ENCODE data around the gene B4GALNT4.
"Not testable (repeated sequence)": the region's sequence is repeated elsewhere in the genome, so short reads cannot be mapped to it uniquely, and the experiment has no call there.

Gene B4GALNT4

GRCh38 chr11:394034-394857, 24.9 kb downstream of the B4GALNT4 start, which contains the start of gene PKP3:
TSS of gene PKP3 (plus strand) at chr11:394209. CDS start at chr11:394293, 84 bp downstream.
- DNase-seq: peak; percentile 97

GRCh38 chr11:394858-395655, 25.8 kb downstream of the B4GALNT4 start:
- DNase-seq: no peak

GRCh38 chr11:395866-396265, 26.6 kb downstream of the B4GALNT4 start:
- DNase-seq: no peak

DNA sequence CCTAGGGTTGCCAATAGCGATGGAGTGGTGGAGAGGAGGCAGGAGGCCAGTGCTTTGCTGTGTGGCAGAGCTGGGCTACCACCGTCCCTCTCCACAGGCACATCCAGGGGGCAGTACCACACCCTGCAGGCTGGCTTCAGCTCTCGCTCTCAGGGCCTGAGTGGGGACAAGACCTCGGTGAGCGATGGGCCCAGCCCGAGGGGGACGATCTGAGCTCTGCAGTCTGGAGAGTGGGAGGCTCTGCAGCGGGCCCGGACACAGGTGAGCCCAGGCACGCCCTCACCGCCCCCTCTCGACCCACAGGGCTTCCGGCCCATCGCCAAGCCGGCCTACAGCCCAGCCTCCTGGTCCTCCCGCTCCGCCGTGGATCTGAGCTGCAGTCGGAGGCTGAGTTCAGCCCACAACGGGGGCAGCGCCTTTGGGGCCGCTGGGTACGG, 27.2 kb downstream of the B4GALNT4 start:
- DNase-seq: no peak

- DNase-seq: no peak
Observed at GRCh38 chr11:396948-397548, 27.7 kb downstream of the B4GALNT4 start.

DNA sequence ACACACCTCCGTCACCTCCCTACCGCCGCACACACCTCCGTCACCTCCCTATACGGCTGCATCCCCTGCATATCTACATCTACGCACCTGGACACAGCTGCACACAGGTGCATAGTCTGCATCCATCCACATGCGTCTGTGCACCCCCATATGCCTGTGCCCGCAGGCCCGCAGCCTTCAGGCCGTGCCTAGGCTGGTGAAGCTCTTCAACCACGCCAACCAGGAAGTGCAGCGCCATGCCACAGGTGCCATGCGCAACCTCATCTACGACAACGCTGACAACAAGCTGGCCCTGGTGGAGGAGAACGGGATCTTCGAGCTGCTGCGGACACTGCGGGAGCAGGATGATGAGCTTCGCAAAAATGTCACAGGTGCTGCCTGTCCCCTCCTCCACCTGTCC, 29.5 kb downstream of the B4GALNT4 start:
- DNase-seq: no peak

- DNase-seq: no peak
Observed at GRCh38 chr11:399731-400211, 30.5 kb downstream of the B4GALNT4 start.

DNA sequence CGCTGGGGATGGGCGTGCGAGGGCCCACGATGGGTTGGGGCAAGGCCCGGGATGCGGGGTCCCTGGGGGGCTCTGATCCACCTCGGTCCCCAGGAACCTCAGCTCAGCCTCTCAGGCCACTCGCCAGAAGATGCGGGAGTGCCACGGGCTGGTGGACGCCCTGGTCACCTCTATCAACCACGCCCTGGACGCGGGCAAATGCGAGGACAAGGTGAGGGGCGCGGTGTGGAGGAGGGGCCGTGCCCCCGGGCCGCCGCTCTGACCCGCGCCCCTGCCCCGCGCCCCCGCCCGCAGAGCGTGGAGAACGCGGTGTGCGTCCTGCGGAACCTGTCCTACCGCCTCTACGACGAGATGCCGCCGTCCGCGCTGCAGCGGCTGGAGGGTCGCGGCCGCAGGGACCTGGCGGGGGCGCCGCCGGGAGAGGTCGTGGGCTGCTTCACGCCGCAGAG, 31.0 kb downstream of the B4GALNT4 start:
- DNase-seq: no peak

- not testable (repeated sequence) for DNase-seq
Observed at GRCh38 chr11:401196-401595, 31.9 kb downstream of the B4GALNT4 start.

- DNase-seq: no peak
Observed at GRCh38 chr11:403021-403760, 33.9 kb downstream of the B4GALNT4 start.

DNA sequence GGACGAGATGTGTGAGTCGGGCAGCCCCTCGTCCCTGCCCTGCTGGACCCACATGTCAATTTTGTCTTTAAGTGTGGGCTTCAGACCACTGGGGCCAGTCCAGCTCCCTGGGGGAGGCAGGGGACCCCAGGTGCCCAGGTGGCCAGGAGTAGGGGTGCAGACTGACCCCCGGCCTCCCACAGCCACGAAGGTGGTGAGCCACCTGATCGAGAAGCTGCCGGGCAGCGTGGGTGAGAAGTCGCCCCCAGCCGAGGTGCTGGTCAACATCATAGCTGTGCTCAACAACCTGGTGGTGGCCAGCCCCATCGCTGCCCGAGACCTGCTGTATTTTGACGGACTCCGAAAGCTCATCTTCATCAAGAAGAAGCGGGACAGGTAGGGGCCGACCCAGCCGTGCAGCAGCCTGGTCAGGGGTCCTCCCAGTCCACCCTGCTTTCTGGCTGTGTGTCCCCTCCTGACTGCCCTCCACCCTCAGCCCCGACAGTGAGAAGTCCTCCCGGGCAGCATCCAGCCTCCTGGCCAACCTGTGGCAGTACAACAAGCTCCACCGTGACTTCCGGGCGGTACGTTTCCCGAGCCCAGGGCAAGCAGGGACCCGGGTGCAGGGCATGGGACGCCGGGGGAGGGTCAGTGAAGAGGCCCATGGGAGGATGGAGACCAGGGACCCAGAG, 34.6 kb downstream of the B4GALNT4 start:
- DNase-seq: no peak

DNA sequence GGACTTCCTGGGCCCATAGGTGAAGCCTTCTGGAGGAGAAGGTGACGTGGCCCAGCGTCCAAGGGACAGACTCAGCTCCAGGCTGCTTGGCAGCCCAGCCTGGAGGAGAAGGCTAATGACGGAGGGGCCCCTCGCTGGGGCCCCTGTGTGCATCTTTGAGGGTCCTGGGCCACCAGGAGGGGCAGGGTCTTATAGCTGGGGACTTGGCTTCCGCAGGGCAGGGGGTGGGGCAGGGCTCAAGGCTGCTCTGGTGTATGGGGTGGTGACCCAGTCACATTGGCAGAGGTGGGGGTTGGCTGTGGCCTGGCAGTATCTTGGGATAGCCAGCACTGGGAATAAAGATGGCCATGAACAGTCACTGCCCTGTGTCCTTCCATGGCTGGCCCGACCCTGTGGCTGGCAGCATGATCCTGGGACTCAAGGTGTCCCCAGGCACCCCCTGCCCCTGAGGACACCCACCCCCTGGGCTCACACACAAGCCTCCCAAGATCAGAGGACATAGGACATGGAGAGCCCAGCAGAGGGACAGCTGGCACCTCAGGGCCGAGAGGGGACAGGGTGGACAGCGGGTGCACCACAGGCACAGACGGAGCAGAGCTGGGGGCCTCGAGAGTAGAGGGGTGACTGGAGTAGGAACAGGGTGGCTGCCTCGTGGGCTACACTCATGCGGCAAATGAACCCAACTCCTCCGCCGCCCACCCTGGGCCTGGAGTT, 35.4 kb downstream of the B4GALNT4 start:
- DNase-seq: no peak

DNA sequence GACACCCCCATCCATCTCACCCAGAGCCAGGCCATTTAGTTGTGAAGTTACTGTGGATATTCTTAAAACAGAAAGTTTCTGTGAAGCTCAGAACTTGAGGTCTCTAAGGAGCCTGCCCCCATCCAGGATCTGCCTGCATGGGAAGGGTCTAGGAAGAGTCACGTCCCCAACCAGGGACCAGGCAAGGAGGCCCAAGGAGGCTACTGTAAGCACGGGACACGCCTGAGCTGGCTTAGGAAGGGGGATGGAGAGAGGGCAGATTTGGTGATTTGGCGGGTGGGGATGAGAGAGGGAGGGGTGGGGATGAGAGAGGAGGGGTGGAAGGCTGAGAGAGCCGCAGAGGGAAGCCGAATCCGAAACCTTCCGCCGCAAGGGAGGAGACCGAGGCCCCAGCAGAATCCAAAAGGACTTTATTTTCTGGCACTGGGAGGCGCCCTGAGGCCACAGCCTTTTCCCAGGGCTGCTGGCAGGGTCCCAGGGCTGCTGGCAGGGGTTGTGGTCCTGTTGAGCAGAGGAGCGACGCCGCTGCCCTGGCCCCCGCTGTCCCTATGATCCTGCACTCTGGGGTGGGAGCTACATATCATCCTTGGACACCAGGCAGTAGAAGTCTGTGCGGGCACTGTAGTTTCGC, 36.1 kb downstream of the B4GALNT4 start:
- no peak for DNase-seq

DNA sequence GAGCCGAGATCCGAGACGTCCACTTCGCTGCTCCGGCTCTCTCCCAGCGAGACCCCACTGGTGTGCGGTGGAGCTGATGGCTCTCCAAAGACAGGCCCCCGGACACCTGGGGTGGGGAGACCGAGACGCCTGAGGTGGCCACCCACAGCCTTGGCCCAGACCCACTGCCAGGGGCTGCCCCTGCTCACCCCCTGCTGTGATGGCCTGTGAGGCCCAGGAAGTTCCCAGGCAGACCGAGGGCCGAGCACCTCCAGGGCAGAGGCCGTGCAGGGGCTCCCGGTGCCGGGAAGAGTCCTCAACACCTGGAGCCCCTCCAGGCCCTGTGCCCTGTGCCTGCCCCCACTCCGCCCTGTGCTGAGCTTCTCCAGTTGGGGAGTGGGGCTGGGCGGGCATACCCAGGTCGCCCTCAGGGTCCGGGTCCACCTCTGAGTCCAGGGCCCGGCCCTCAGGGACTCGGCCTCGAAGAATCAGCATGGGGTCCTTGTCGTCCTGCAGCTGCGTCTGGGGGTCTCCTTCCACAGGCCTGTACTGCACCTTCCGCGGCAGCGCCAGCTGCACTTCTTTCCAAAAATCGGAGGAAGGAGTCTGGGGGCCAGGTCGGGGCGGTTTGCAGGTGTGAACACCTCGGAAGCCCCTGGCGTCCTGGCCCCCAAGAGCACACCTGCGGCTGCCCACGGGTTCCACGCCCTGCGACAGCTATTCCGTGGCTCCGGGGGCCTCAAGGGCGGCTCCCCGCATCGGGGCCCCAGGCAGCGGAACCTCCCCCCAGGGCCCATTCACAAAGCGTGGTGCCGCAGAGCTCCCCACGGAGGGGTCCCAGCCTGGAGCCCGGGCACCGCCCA, 36.9 kb downstream of the B4GALNT4 start:
- no peak for DNase-seq

DNA sequence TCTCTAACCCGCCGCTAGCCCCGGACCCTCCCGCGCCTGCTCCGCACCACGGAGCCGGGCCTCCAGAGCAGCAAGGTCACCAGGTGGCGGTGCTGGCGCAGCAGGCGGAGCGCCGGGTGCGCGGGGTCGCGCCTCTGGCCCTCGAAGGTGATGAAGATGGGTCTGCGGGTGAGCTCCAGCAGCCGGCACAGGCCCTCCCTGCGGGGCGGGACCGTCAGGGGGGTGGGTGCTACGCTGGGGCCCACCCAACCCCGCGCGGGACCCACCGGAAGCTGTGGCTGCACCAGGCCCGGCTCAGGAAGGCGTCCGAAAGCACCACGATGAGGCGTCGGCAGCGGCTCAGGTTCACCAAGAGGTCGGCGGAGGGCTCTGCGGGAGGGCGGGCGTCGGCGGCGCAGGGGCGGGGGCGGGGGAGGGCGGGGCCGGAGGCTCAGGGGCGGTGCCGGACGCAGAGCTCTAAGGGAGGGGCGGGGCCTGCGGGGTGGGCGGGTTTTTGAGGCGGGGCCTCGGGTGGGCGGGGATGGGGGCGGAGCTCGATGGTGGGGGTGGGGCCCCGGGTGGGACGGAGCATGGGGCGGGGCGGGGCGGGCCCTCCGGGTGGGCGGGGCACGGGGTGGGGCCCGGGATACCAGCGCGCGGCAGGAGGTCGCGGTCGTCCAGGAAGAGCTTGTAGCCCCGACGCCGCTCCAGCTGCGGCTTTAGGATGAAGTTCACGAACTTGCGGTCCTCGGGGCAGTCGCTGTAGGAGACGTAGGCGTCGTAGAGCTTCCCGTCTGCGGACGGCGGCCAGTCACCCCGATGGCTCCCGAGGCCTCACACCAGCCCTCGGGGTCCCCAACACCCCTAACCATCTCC, 37.7 kb downstream of the B4GALNT4 start:
- peak; percentile 92 for DNase-seq

DNA sequence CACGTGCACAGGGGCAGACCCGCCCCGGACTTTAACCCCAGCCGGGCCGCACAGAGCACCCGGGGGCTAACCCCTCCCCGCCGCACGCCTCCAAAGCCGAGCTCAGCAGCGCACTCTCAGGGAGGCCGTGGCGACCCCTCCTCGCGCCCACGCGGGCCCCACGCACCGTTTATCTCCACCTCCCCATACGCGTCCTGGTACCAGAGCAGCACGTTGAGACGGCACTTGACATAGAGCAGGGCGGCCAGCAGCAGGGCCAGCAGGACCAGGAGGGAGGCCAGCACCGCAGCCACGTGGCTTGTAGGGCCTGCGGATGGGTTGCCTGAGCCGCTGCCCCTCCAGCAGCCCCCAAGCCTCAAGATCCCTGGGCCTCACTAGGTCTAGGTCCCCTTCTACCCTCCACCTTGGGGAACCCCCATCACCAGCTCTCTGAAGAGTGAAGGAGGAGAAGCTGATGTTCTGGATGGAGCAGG, 38.4 kb downstream of the B4GALNT4 start:
- DNase-seq: no peak

DNA sequence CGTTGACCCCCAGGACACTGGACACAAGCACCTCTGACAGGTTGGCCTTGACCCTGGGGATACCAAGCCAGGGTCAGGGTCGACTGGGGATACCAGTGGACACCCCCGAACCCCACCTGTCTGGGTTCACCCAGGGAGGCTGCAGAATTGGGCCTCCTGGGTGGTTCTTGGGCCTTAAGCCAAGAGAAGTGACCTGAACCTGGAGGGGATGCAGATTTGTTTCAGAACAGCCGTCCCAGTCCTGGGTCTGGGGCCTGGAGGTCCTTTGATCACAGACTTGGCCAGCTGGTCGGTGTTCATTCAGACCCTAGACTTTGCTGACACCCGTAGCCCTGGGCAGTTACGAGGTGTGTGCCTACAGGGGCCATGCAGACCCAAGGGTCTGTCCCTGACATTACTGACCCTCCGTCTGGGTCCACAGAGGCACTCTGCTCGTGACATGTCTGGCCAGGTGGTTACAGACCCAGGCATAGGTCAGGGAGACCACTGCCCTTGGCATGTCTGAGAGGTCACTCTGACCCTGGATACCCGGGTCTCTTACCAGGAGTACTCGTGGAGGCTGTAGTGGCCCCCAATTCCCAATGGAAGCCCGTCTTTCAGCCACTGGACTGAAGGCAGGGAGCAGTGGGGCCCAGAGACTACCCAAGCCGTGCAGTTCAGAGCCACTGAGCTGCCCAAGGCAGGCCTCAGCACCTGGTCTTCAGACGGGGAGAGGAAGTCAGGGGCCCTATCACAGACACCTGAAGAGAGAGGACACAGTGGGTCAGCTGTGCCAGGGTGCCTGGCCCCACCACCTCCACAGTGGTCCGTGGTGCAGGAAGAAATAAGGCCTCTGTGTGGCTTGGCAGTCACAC, 39.1 kb downstream of the B4GALNT4 start:
- no peak for DNase-seq

Data from islet precursor cell (in vitro differentiated cells).